NCI-H2227 (cell line): Measurements from ENCODE around the gene ZNF608.

Experiments
- DNase-seq: peaks from one replicate; lab custom pipeline; 2025; ENCODE audit not compliant: unreplicated experiment; lab: John Stamatoyannopoulos, UW

Gene ZNF608

DNA sequence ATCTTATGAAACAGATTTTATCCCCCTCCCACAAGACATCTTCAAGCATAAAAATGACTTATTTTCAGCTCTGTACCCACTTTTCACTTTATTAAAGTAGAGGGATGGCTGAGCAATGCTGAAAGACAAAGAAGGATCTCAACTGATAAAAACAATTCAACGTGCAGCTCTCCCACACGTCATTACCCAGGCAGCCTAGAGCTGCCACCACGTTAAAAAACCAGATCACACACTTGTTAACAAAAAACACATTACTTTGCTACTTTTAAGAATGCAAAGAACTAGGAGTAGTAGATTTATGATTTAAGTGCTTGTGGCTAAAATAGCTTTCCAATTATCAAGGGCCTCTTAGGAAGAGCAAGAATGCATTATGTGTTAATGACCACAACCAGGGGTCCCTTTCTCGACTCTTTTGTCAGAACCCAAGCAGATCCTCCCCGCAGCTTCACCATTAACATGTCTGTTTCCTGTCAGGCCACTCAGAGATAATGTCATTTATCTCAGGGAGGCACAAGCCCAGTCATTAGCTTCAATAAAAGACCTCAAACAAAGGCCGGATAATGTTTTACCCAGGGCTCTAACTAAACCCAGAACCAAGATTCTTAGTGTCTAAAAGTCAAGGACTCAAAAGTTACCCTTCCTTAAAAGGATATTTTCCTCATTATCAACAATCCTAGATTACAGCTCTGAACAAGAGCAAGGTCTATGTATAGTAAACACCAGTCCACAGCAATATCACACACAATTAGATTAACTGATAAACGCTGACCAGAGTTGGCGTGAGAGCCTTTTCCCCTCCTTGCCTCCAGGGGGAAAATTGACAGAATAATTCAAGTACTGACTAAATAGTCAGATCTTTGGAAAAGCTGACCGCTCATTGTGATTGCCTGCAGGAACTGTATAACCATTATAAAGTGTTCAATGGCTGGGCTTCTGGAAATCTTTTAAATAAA lies 7.5 kb downstream of the ZNF608 start:
- DNase-seq = peak; percentile 88

DNA sequence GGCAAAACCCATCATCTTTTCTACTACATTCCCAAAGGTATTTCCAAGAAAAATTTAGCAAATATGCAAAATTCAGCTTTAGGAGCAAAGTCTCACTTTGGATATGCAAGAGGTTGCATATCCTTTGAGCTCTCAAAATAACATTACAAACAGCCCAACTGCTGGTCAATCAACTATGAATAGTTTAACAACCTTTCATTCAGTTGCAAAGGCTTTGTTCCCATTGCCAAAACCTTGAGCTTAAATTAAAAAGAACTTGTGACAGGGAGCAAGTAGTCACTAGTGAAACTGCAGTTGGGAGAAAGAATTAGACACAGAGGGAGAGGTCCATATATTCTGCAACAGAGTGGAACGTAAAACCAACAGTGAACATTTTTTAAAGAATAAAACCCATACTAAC lies 8.8 kb downstream of the ZNF608 start:
- DNase-seq = no peak

DNA sequence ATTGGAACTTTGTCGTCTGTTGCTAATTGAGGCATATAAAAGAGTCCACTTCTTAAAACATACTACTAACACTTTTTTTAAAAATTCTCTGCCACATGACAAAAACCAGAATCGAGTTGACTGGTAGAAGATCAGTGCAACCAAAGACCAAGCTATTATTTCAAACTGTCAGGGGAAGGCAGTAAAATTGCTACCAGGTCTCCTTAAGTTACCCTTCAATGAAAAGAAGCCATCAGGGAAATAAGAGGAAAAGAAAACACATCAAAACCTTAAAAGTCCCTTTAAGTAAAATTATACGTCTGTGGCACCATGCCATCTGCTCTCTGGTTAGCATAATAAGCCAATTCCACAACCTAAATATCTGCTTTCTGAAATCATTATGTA lies 9.6 kb downstream of the ZNF608 start:
- peak; percentile 37 for DNase-seq

DNA sequence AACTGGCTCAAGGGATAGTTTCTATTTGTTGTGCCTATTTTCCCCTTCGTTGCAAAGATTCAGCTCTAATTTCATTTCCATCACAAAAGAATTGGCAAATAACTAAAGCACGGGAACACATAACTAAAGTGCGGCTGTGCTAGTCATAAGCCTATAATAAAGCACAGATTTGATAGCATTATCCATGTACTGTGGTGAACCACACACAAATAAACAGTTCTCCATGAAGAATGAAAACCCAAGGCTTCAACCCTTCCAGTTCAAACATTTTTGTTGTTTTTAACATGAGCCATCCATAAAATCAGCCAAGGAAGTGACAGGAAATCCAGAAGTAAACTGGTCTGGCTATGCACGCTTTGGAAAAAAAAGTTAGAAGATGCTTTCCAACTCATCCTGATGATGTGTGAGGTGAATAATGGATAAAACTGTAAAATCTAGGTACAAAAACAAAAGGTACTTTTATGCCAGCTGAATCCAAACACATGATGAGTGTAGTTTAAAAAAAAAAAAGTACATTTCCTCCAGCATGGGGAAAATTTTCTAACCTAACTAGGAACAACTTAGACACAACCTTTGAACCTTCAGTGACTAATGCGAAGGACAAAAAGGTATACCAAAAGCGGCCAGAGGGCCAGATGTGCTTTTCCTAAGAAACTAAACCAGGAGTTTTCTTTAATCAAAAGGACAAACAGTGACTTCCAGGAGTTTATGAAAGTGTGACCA lies 10.2 kb downstream of the ZNF608 start:
- DNase-seq = no peak

DNA sequence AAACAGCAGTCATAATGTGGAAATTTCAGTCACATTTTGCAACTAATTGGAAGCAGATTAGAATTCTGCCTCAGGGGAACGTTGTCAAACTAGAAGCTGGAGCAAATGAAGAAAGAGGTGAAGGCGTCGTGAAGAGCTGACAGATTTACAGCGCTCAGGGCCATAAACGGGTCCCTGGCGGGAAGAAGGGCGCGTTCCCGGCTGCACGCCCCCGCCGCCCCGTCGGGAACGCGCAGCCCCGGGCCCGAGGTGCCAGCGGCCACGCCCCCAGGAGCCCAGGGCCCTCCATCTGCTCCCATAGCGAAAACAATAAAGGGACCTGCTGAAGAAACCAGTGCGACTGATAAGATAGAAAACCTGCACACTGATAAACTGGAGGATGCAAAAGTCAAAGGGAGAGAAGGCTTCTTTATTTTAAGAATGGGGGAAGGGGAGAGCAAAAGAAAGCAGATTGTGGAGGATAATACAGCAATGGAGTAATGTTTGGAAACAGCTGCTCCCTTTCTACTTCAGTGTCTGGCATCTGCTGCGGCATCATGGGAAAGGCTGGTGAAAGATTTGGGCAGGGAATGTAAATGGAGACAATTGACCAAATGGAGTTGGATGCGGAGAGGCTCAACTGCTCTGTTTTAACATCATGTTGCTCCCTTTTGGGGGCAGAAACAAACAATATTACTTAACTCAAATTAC lies 11.1 kb downstream of the ZNF608 start:
- DNase-seq = peak; percentile 83

DNA sequence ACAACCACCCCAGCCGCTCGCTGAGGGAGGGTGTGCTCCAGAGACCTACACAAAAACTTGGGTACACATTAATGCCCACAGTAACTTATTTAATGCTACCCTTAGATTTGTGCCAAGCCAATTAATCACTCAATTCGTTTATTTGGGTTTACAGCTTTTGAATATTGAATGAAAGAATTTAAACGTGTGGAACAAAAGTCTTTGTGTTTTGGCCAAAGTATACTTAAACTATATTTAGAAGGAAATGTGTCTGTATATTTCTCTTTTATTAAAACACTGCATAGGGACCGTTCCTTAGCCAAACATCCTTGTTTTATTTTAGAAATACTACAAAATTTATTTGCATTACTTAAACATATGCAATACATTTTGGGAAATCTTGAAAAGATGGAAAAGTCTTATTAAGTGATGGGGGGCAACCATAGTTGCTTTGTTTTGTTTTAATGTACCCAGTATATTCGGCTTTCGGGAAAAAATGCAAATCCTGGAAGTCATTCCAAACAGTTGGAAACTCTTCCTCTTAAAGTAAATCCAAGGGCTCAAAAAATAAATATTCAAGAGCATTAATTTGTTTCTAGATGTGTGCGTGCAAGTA lies 11.8 kb downstream of the ZNF608 start:
- DNase-seq = no peak

DNA sequence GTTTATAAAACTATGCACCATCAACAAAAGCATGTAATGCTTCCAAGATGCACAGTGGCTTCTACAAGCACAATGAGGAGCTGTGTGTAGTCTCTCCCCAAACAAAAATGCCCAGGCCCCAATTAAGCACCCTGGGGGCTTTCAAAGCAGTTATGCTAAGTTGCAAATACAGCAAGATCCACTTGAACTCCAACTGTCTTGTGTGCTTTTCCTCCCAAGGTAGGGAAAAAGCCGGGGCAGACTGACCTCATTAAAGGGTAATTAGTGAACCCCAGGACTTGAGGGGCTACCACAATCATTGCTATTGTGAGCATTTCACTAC lies 13.1 kb downstream of the ZNF608 start:
- DNase-seq = peak; percentile 18

DNA sequence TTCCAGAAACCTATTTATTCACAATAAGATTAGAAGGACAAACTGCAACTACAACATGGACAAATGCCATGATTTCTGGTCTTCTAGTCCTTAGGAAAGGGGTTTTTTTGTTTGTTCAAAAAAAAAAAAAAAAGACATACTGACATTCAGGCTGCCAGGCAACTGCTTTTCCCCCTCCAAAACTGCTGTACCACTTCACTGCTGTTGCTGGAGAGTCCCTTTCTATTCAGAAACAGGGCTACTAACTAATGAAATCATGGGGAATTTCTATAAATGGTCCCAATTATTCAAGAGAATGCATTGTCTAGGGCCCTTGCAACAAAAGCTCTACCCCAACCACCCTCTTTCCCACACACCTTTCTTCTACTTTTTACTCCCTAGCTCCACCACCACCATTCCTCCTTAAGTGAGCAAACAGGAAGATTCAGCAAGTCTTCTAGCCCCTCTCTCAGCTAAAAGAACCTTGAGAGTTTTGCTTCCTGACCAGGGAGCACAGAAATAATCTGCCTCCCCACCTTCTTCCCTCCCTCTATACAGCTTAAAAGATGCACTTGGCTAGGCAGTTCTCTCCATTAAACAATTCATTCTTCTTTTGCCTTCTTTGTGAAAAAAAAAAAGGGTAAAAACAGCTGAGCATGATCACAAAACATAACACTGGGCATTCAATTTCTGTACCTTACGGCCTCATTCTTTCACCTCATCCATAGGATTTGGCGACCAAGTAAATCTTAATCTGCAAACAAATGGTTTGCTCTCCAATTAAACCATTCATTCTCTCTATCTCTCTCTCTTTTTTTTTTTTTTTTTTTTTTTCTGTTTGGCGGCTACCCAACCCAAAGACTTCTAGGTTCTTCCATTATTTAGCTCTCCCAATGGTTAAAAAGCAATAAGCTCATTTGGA lies 13.8 kb downstream of the ZNF608 start:
- DNase-seq = no peak

DNA sequence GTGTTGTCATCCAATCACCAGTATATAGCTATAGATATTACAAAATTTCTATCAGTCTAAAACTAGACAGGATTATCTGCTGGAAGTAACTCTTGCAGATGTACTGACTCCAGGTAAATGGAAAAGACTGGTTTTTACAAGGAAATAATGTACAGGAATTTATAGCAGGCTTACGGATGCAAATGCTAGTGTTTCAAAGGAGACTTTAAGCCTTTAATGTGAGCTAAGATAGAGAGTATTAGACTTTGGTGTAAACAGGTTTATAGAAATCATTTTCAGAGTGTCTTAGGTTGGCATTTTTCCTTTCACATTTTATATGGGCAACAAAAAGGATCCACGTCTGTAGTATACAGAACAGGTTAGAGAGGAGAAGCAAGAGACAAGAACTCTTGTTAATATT lies 16.1 kb downstream of the ZNF608 start:
- no peak for DNase-seq

DNA sequence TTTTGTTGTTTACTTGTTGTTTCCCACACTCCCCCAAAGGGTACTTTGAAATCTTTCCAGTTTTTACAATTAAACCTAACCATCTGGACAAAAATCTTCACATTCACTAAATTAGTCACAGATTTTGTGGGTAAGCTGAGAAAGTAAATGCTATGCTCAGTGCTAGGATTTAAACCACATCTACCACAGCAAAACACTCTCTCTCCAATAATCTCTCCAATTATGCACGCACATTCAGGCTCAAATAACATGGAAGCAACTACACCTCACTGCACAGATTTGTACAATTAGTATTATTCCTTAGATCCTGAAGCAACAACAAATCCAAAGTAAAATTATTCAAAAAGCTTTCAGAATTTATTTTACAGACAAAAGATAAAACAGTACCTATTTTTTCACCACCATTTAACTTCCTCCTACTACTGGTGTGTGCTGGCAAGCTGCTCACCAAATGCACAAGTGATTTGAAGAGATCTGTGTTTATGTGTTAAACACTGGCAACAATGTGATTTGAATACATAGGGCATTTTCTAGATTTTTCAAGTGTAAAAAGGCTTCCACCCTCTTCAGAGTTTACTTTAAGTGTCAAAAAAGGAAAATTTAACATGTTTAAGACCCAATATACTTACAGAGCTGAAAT lies 16.6 kb downstream of the ZNF608 start:
- DNase-seq = no peak

DNA sequence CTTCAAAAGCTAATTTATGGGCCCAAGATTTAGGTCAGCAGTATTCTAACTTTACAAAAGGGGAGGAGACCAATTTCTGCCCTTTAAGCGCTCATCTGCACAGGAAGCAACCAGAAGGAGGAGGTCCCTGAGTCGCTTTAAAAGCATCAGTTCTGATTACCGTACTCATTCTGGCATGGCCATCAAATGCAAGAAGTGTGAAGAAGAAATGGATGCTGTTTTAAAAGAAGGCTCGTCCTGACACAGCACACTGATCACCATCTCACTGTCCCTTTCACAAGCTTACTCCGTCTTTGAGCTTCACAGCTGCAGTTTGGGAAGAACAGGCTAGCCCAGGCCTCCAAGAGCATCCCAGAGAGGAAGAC lies 17.5 kb downstream of the ZNF608 start:
- DNase-seq = no peak

DNA sequence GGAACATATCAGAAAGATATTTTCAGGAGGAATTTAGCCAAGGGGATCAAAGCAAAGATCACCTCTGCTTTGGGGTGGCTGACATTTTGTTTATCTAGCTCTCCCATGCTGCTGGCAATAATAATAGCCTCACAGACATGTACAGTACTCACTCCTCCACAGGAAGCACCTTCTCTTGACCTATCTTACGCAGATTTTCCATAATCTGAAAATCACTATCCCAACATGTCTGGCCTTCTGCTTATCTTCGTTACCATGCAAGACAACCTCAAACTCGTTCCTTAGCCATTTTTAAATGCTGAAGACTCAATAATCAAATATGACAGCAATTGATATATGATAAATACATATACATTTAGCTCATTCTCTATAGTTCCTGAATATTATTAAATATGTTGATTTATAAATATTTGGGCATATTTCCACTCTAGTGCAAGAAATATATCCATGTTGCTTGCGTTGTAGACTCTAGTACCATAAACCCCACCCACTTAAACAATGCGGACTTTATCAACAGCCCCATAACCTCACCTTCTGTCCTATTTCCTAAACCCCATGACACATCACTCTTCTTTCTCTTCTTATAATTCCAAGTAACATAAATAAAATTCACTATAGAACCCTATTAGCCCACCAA lies 18.0 kb downstream of the ZNF608 start:
- DNase-seq = no peak

DNA sequence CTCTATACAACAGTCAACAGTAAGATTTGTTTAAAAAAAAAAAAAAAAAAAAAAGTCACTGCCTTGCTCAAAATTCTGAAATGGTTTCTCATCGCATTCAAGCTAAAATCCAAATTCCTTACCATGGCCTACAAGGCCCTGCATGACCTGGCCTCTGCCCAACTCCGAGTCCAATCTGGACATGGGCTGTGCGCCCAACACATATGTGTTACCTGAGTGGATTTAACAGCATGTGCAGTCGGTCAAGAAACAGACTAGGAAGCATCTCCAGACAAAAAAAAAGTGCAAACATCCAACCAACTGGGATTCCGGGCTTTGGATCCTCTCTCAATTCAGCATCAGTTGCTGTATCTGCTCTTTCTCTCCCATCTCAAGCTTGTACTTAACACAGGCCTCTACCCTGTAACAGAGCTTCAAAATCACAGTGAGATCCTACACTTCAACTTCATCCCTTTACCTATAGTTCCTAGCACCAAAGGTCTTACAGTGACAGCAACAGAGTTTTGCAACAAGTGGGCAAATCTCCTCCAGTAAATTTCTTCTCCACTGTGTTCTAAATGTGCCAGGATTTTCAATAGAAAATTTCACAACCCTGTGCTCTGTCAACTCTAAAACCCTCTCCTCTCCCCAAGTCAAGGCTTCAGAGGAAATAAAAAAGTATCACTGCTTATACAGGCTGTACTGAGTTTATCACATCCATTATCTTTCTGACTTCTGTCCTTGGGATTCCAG lies 19.6 kb downstream of the ZNF608 start:
- no peak for DNase-seq

DNA sequence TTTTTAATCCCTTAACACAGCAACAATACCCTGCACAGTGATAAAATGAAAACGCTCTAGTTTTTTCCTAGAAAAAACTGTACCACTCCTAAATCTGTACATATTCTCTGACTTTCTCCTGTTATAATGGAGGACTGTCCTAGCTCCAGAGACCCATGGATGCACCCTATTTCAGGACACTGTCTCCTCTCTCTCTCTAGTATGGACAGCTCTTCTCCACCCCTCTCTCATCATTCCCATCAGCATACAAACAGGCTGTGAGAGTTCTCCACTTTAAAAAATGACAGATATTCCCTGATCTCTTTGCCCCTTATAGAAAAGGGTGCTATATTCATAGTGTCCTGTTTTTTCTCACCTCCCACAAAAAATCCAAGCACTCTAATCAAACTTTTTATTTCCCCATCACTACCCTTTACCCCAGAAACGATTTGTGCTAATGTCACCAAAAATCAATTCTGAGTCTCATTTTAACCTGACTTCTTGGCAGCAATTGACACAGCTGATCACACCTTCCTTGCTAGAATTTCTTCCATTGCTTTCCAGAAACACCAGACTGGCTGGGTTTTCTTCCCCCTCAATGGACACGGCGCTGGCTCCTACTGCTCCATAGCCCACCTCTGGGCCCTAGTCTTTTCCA lies 20.7 kb downstream of the ZNF608 start:
- DNase-seq = no peak

DNA sequence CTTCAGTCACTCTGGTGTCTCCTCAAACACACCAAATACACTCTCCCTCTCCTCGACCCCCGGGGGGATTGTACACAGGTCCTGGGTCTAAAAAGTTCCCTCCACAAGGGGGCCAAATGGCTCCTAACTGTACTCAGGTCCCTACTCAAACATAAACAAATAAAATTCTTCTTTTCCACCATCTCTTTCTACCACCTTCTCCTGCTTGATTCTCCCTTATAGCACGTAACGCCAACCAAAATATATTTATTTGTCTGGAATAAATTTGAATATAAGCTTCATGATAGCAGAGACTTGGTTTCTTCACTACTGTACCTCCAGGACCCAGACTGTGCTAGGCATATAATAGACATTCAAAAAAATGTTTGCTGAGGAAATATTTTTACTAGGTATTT lies 21.4 kb downstream of the ZNF608 start:
- DNase-seq = no peak

DNA sequence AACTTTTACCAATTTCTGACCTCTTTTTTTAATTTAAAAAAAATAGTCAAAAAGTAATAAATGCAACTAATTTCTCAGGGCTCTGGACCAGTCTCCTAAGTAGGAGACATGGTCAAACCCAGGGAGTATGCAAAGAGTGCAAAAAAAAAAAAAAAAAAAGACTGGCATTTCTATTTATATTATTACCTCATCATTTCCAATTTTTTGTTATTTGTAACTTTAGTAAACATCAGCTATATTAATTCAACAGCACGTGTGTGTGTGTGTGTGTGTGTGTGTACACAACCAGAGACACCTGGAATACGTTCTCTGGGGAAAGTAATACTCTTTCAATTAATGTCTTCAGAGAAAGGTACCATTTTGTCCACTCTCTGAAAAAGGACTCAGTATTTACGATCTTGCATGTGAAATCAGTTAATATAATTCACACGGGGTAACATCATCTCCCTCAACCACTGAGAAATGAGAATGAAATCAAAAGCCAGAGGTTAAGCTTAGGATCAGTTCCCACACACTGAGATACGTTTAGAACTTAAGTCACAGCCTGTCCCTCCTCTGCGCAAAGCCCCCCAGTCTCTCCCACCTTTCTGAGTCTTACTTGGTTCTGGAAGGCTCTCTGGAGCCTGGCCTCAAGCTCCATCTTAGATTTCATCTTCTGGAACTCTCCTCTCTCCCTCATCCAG lies 21.9 kb downstream of the ZNF608 start:
- DNase-seq = no peak

DNA sequence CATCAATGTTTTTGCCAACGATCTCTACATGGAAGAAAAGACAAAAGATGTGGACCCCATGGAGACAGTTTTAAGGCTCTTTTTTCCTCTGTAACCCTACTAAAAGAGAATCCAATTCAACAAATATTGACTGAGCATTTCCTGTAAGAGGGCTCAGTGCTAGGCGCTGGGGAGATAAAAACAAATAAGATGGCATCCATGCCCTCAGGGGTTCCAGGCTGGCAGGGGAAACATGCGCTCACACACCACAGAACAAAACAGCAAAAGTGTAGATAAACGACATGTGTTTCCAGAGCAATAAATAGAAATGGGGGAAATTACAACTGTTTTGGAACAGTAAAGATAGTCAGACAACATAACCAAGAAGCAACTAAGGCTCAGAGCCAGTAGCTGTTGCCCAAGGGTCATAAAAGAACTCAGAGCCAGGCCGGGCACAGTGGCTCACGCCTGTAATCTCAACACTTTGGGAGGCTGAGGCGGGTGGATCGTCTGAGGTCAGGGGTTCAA lies 25.2 kb downstream of the ZNF608 start:
- DNase-seq = no peak

DNA sequence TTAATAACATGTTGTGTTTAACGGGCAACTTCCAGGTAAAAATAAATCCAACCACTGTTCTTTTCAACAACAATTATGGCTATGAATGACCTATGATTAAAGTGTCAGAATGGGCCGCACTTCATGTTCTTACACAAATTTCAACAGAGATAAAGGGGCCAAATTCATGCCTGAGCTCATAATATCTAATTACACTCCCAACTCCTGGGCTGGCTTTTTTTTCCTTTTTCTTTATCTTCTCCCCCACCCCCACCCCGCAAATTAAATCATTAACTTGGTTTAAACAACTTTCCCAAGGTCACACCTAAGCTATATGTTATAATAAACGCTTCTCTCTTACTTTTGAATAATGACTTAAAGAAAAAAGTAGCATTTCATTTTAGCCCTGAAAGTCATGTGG lies 25.8 kb downstream of the ZNF608 start:
- no peak for DNase-seq
